Neural progenitor cell (in vitro differentiated cells): ENCODE data around the gene PCDH9. TPM values are rescaled to one million over a fixed set of nuclear protein-coding genes. Genes with fewer than 3 reads are reported as not detected.

Experiments used
- DNase-seq: peaks from one replicate; pipeline ENCODE4 v3.0.0-alpha.2; 2016; ENCODE audit warnings: low spot score
- H2AFZ ChIP-seq: fragments of 200-600 bp; sonication (generic); replicated peaks from 2 replicates; pipeline ENCODE4 v1.6.1; 2016; ENCODE audit warnings: antibody characterized with exemption
- H3F3A ChIP-seq: fragments of 200-600 bp; sonication (generic); 2 replicates; pipeline ENCODE4 v1.6.1; 2016; ENCODE audit warnings: antibody characterized with exemption, low read depth
- H3K27ac ChIP-seq: fragments of 200-600 bp; sonication (generic); 2 replicates; pipeline ENCODE4 v1.5.1; 2016; ENCODE audit warnings: mild to moderate bottlenecking
- H3K27me3 ChIP-seq: fragments of 200-600 bp; sonication (generic); 2 replicates; pipeline ENCODE4 v1.6.1; 2016; ENCODE audit warnings: mild to moderate bottlenecking, moderate library complexity
- H3K36me3 ChIP-seq: fragments of 200-600 bp; sonication (generic); 2 replicates; pipeline ENCODE4 v1.5.1; 2016
- H3K4me1 ChIP-seq: fragments of 200-600 bp; sonication (generic); 2 replicates; pipeline ENCODE4 v1.6.1; 2016; ENCODE audit warnings: mixed run types
- H3K4me2 ChIP-seq: fragments of 200-600 bp; sonication (generic); 2 replicates; pipeline ENCODE4 v1.6.1; 2016
- H3K4me3 ChIP-seq: fragments of 200-600 bp; sonication (generic); 2 replicates; pipeline ENCODE4 v1.5.1; 2016
- H3K79me2 ChIP-seq: fragments of 200-600 bp; sonication (generic); 2 replicates; pipeline ENCODE4 v1.6.1; 2016; ENCODE audit warnings: low read depth
- H3K9ac ChIP-seq: fragments of 200-600 bp; sonication (generic); 2 replicates; pipeline ENCODE4 v1.6.1; 2016
- H3K9me3 ChIP-seq: fragments of 200-600 bp; sonication (generic); 2 replicates; pipeline ENCODE4 v1.5.1; 2016; ENCODE audit warnings: low read depth
- H4K20me1 ChIP-seq: fragments of 200-600 bp; sonication (generic); 2 replicates; pipeline ENCODE4 v1.6.1; 2016; ENCODE audit warnings: low read depth
- H3K27ac Mint-ChIP-seq: 3 replicates; pipeline ENCODE4 v1.8.0; 2021; ENCODE audit warnings: mixed read lengths
- H3K27me3 Mint-ChIP-seq: 2 replicates; pipeline ENCODE4 v1.8.0; 2022; ENCODE audit warnings: low read depth, mild to moderate bottlenecking, inconsistent platforms, moderate library complexity, mixed read lengths; ENCODE audit not compliant: insufficient read depth
- H3K36me3 Mint-ChIP-seq: 3 replicates; pipeline ENCODE4 v1.8.0; 2021; ENCODE audit warnings: mixed read lengths
- H3K4me1 Mint-ChIP-seq: 3 replicates; pipeline ENCODE4 v1.8.0; 2021; ENCODE audit warnings: mixed read lengths
- H3K4me3 Mint-ChIP-seq: 3 replicates; pipeline ENCODE4 v1.8.0; 2021; ENCODE audit warnings: mild to moderate bottlenecking, moderate library complexity, mixed read lengths
- H3K9me3 Mint-ChIP-seq: 3 replicates; pipeline ENCODE4 v1.8.0; 2020; ENCODE audit warnings: mixed read lengths
- EZH2 ChIP-seq: fragments of 200-600 bp; sonication (generic); IDR thresholded peaks from 2 replicates; pipeline ENCODE4 v1.6.1; 2017; ENCODE audit warnings: antibody characterized with exemption, mild to moderate bottlenecking, moderate library complexity
- EZH2phosphoT487 ChIP-seq: fragments of 200-600 bp; sonication (generic); IDR thresholded peaks from 2 replicates; pipeline ENCODE4 v1.6.1; 2017; ENCODE audit warnings: antibody characterized with exemption
- total RNA-seq: library from RNA; depleted of rRNA; stranded (reverse); fragments of >200 nt; gene quantifications from 2 replicates; pipeline ENCODE4 v1.2.3, GENCODE V29; 2015; ENCODE audit warnings: low replicate concordance
- TF ChIP-seq, protein P1 (sequence below): fragments of 200-600 bp; sonication (generic); IDR thresholded peaks from 2 replicates; pipeline ENCODE4 v1.5.1; 2017; ENCODE audit warnings: antibody characterized with exemption, mild to moderate bottlenecking

Gene PCDH9
- total RNA-seq, 1 donor from 2014 or later, result 0.24 TPM

DNA sequence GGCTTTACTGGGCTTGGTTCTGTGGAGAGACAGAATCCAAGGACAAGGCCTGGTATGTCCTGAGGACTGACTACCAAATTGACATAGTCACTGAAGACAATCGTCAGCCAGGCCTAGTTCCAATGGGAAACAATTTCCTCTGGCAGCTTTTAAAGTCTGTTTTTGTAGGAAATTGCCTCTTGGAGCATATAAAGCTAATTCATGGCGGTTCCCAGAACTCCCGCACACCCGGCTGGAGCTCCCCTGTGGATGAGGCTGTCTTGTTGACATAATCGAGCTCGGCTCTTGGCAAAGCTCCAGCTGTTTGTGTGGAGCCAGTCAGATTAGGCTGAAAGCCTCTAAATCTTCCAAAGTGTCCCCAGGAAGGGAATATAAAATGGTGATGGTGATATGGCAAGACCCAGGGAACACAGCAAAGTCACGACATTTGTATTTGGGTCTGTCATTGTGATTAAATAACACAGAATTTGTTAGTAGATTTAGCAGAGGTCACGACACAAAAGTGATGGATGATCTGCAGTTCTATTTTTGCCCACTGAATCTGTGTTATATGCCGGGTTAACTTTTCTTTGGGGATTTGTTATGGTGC, 395.0 kb downstream of the PCDH9 start:
- H2AFZ ChIP-seq, result peak overlapping the region; percentile 27
- H3K9me3 ChIP-seq, result no peaks in the 10 kb centered on the region
- DNase-seq, result peak; percentile 79
- H3K4me3 ChIP-seq, result no peak overlapping the region
- peaks cover 8% of the 10 kb centered on the region for H3K4me1 ChIP-seq
- no peaks in the 10 kb centered on the region for H3K9me3 Mint-ChIP-seq
- H3K4me3 Mint-ChIP-seq, result no peak overlapping the region
- H3K36me3 ChIP-seq, result no peaks in the 10 kb centered on the region
- peaks cover 6% of the 10 kb centered on the region for H3F3A ChIP-seq
- no peak overlapping the region for H3K9ac ChIP-seq
- H3K4me2 ChIP-seq, result no peak overlapping the region
- H3K27me3 Mint-ChIP-seq, result no peaks in the 10 kb centered on the region
- H3K27ac Mint-ChIP-seq, result no peak overlapping the region
- H4K20me1 ChIP-seq, result no peaks in the 10 kb centered on the region
- no peaks in the 10 kb centered on the region for H3K27me3 ChIP-seq
- H3K4me1 Mint-ChIP-seq, result peaks cover 23% of the 10 kb centered on the region
- TF ChIP-seq EZH2 (no peak), EZH2phosphoT487 (no peak)
- TF ChIP-seq, protein P1, sequence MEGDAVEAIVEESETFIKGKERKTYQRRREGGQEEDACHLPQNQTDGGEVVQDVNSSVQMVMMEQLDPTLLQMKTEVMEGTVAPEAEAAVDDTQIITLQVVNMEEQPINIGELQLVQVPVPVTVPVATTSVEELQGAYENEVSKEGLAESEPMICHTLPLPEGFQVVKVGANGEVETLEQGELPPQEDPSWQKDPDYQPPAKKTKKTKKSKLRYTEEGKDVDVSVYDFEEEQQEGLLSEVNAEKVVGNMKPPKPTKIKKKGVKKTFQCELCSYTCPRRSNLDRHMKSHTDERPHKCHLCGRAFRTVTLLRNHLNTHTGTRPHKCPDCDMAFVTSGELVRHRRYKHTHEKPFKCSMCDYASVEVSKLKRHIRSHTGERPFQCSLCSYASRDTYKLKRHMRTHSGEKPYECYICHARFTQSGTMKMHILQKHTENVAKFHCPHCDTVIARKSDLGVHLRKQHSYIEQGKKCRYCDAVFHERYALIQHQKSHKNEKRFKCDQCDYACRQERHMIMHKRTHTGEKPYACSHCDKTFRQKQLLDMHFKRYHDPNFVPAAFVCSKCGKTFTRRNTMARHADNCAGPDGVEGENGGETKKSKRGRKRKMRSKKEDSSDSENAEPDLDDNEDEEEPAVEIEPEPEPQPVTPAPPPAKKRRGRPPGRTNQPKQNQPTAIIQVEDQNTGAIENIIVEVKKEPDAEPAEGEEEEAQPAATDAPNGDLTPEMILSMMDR, result no peak
- peaks cover 3% of the 10 kb centered on the region for H3K36me3 Mint-ChIP-seq
- H3K79me2 ChIP-seq, result no peaks in the 10 kb centered on the region
- no peak overlapping the region for H3K27ac ChIP-seq

DNA sequence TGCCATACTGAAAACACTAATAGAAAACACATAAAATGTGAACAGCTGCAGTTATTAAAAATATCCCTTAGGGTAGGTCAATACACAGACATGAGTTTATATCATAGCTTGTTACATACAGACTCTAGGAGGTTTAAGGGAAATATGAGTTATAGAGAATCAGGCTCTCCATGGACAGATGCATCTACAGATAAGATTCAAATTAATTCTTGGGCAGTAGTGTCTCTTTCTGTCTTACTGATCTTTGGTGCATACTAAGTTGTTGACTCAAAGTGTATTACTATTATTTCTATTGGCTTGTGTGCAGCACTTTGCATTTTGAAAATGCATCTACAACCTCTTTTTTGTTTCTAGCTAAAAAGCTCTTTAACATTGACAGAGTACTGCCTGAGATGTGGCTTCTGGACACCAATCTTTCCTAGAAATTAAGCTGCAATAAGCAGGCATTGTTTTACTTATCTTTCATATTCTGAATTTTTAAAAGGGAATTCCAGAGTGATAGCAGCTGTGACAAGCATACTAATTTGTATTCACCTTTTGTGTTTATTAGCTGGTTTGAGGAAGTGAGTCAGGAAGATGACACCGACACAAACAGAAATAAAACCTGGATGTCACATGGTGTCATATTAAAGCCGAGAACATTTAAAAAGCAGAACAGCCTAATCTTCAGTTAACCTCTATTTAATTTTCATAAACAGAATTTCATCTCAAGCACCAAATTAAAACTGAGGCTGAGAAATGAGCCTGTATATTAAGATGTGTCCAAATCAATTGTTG, 399.0 kb downstream of the PCDH9 start:
- Mint-ChIP-seq H3K36me3 (no peaks in the 10 kb centered on the region), H3K9me3 (no peaks in the 10 kb centered on the region), H3K4me3 (no peak overlapping the region), H3K27me3 (no peaks in the 10 kb centered on the region), H3K4me1 (peaks cover 17% of the 10 kb centered on the region), H3K27ac (no peak overlapping the region)
- no peak overlapping the region for H3K9ac ChIP-seq
- H3K9me3 ChIP-seq, result no peaks in the 10 kb centered on the region
- no peak overlapping the region for H3K4me2 ChIP-seq
- no peak overlapping the region for H3K27ac ChIP-seq
- H3K79me2 ChIP-seq, result no peaks in the 10 kb centered on the region
- no peaks in the 10 kb centered on the region for H3K36me3 ChIP-seq
- DNase-seq, result no peak
- peak overlapping the region; percentile 7 for H2AFZ ChIP-seq
- H3K4me3 ChIP-seq, result no peak overlapping the region
- peaks cover 8% of the 10 kb centered on the region for H3K4me1 ChIP-seq
- peaks cover 6% of the 10 kb centered on the region for H3F3A ChIP-seq
- H4K20me1 ChIP-seq, result no peaks in the 10 kb centered on the region
- TF ChIP-seq EZH2 (no peak), EZH2phosphoT487 (no peak)
- TF ChIP-seq, protein P1, result no peak
- no peaks in the 10 kb centered on the region for H3K27me3 ChIP-seq

DNA sequence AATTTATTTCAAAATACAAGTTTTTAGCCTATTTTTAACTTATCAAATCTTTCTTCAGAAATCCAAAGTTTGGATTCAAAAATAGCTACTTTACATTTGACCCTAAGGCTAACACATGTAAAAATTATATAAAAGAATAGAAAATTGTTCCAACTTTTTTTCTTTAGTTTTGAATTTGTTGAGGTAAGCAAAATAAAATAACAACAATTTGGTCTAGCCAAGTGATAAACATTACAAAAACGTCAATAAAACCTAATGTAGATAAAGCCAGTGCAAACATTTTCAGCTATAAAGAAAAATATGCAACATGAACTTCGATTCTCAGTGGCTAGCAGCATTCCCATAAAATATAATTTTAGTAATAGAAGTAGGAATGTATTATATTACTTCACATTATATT, 400.3 kb downstream of the PCDH9 start:
- Mint-ChIP-seq H3K4me1 (peaks cover 10% of the 10 kb centered on the region), H3K4me3 (no peak overlapping the region), H3K9me3 (no peaks in the 10 kb centered on the region), H3K27me3 (no peaks in the 10 kb centered on the region), H3K36me3 (no peaks in the 10 kb centered on the region), H3K27ac (no peak overlapping the region)
- H2AFZ ChIP-seq, result no peak overlapping the region
- H3K4me2 ChIP-seq, result no peak overlapping the region
- H3K4me3 ChIP-seq, result no peak overlapping the region
- no peak overlapping the region for H3K9ac ChIP-seq
- H3K79me2 ChIP-seq, result no peaks in the 10 kb centered on the region
- TF ChIP-seq, protein P1, result no peak
- TF ChIP-seq EZH2phosphoT487 (no peak), EZH2 (no peak)
- H4K20me1 ChIP-seq, result no peaks in the 10 kb centered on the region
- no peak overlapping the region for H3K27ac ChIP-seq
- no peaks in the 10 kb centered on the region for H3K27me3 ChIP-seq
- peaks cover 6% of the 10 kb centered on the region for H3K4me1 ChIP-seq
- no peak for DNase-seq
- no peaks in the 10 kb centered on the region for H3K9me3 ChIP-seq
- H3K36me3 ChIP-seq, result no peaks in the 10 kb centered on the region
- H3F3A ChIP-seq, result peaks cover 3% of the 10 kb centered on the region
